Duodenal mucosa (tissue), 2 donors: Measurements from ENCODE around the gene TBC1D1.
A peak's percentile ranks its signal among the peaks of the same experiment; 100 is the strongest.

Experiments
- H3K27ac ChIP-seq: one replicate; pipeline ENCODE4 v1.7.0; 2013; ENCODE audit warnings: low read depth, low read length
- H3K27me3 ChIP-seq, 2 donors: one replicate each; pipeline ENCODE4 v1.7.0; 2013; ENCODE audit warnings: low read length in 2 of 2, control low read depth in 1 of 2; ENCODE audit not compliant: insufficient read depth in 2 of 2, control insufficient read depth in 1 of 2
- H3K36me3 ChIP-seq, 2 donors: one replicate each; pipeline ENCODE4 v1.7.0; 2013; ENCODE audit warnings: low read length in 2 of 2, control low read depth in 1 of 2; ENCODE audit not compliant: insufficient read depth in 2 of 2, control insufficient read depth in 1 of 2
- H3K4me1 ChIP-seq, 2 donors: one replicate each; pipeline ENCODE4 v1.7.0; 2013; ENCODE audit warnings: low read length in 2 of 2, control low read depth in 1 of 2; ENCODE audit not compliant: insufficient read depth in 2 of 2, control insufficient read depth in 1 of 2
- H3K4me3 ChIP-seq, 2 donors: one replicate each; pipeline ENCODE4 v1.7.0; 2013; ENCODE audit warnings: low read length in 2 of 2, low read depth in 1 of 2
- H3K9ac ChIP-seq, 2 donors: one replicate each; pipeline ENCODE4 v1.7.0; 2013; ENCODE audit warnings: low read length in 2 of 2, low read depth in 1 of 2
- H3K9me3 ChIP-seq, 2 donors: one replicate each; pipeline ENCODE4 v1.7.0; 2013; ENCODE audit warnings: low read length in 2 of 2, control low read depth in 1 of 2; ENCODE audit not compliant: control insufficient read depth in 1 of 2

Gene TBC1D1

GRCh38 chr4:37985730-37986275 lies 94.9 kb downstream of the TBC1D1 start:
- no peaks in the 10 kb centered on the region for H3K27me3 ChIP-seq
- no peak overlapping the region for H3K27ac ChIP-seq
- no peak overlapping the region for H3K4me3 ChIP-seq
- no peak overlapping the region for H3K9ac ChIP-seq
- no peaks in the 10 kb centered on the region for H3K9me3 ChIP-seq
- H3K36me3 ChIP-seq: no peaks in the 10 kb centered on the region
- H3K4me1 ChIP-seq: peaks cover 3 to 10% of the 10 kb centered on the region in 2 donors

- H3K27ac ChIP-seq: no peak overlapping the region
- no peaks in the 10 kb centered on the region for H3K4me1 ChIP-seq
- H3K9ac ChIP-seq: no peak overlapping the region
- no peak overlapping the region for H3K4me3 ChIP-seq
- H3K27me3 ChIP-seq: no peaks in the 10 kb centered on the region
- H3K9me3 ChIP-seq: no peaks in the 10 kb centered on the region
- H3K36me3 ChIP-seq: no peaks in the 10 kb centered on the region
These were observed 97.8 kb downstream of the TBC1D1 start for GRCh38 chr4:37988670-37989069.

GRCh38 chr4:37989398-37990260 lies 98.7 kb downstream of the TBC1D1 start:
- H3K9ac ChIP-seq: no peak overlapping the region
- peaks cover 3 to 5% of the 10 kb centered on the region in 2 donors for H3K4me1 ChIP-seq
- no peaks in the 10 kb centered on the region for H3K36me3 ChIP-seq
- H3K4me3 ChIP-seq: no peak overlapping the region
- no peaks in the 10 kb centered on the region for H3K27me3 ChIP-seq
- H3K9me3 ChIP-seq: no peaks in the 10 kb centered on the region
- H3K27ac ChIP-seq: peak overlapping the region; percentile 4

GRCh38 chr4:37990731-37991245 lies 99.9 kb downstream of the TBC1D1 start:
- no peaks in the 10 kb centered on the region for H3K9me3 ChIP-seq
- no peak overlapping the region for H3K4me3 ChIP-seq
- H3K27me3 ChIP-seq: no peaks in the 10 kb centered on the region
- no peaks in the 10 kb centered on the region for H3K36me3 ChIP-seq
- H3K4me1 ChIP-seq: peaks cover 15 to 17% of the 10 kb centered on the region in 2 donors
- no peak overlapping the region for H3K9ac ChIP-seq
- peak overlapping the region; percentile 37 for H3K27ac ChIP-seq

GRCh38 chr4:37991623-37992410 lies 100.9 kb downstream of the TBC1D1 start:
- H3K27ac ChIP-seq: no peak overlapping the region
- no peaks in the 10 kb centered on the region for H3K36me3 ChIP-seq
- no peaks in the 10 kb centered on the region for H3K9me3 ChIP-seq
- no peak overlapping the region for H3K9ac ChIP-seq
- H3K4me3 ChIP-seq: no peak overlapping the region
- no peaks in the 10 kb centered on the region for H3K27me3 ChIP-seq
- H3K4me1 ChIP-seq: peaks cover 22 to 26% of the 10 kb centered on the region in 2 donors

GRCh38 chr4:37993806-37994205 lies 102.9 kb downstream of the TBC1D1 start:
- H3K9ac ChIP-seq: no peak overlapping the region
- H3K27me3 ChIP-seq: no peaks in the 10 kb centered on the region
- H3K4me3 ChIP-seq: no peak overlapping the region
- no peaks in the 10 kb centered on the region for H3K9me3 ChIP-seq
- no peaks in the 10 kb centered on the region for H3K36me3 ChIP-seq
- H3K27ac ChIP-seq: no peak overlapping the region
- H3K4me1 ChIP-seq: peaks cover 22 to 26% of the 10 kb centered on the region in 2 donors

GRCh38 chr4:37994569-37994968 lies 103.7 kb downstream of the TBC1D1 start:
- Histone ChIP-seq H3K36me3 (no peaks in the 10 kb centered on the region), H3K27me3 (no peaks in the 10 kb centered on the region), H3K27ac (no peak overlapping the region), H3K9me3 (no peaks in the 10 kb centered on the region), H3K4me3 (no peak overlapping the region), H3K4me1 (peaks cover 22 to 26% of the 10 kb centered on the region in 2 donors), H3K9ac (no peak overlapping the region)

- H3K27me3 ChIP-seq: no peaks in the 10 kb centered on the region
- no peak overlapping the region for H3K4me3 ChIP-seq
- no peak overlapping the region for H3K27ac ChIP-seq
- no peaks in the 10 kb centered on the region for H3K36me3 ChIP-seq
- H3K4me1 ChIP-seq: peaks cover 22 to 26% of the 10 kb centered on the region in 2 donors
- no peak overlapping the region for H3K9ac ChIP-seq
- H3K9me3 ChIP-seq: no peaks in the 10 kb centered on the region
These were observed 104.5 kb downstream of the TBC1D1 start for GRCh38 chr4:37995299-37995821.

GRCh38 chr4:37995981-37996775 lies 105.3 kb downstream of the TBC1D1 start:
- Histone ChIP-seq H3K27me3 (no peaks in the 10 kb centered on the region), H3K9me3 (no peaks in the 10 kb centered on the region), H3K4me3 (no peak overlapping the region), H3K9ac (no peak overlapping the region), H3K36me3 (no peaks in the 10 kb centered on the region), H3K4me1 (peaks cover 22 to 26% of the 10 kb centered on the region in 2 donors), H3K27ac (no peak overlapping the region)
